IPS-18c (cell line): Measurements from ENCODE around the gene UBAP2.
"Not testable (repeated sequence)": the region's sequence is repeated elsewhere in the genome, so short reads cannot be mapped to it uniquely, and the experiment has no call there.

ENCODE experiments used
- H3K4me3 ChIP-seq: 2 replicates; pipeline ENCODE4 v1.7.0; 2013; ENCODE audit warnings: low read depth, mild to moderate bottlenecking, low read length, moderate library complexity; ENCODE audit not compliant: insufficient read depth
- H3K9me3 ChIP-seq: one replicate; pipeline ENCODE4 v1.6.1; 2013; ENCODE audit warnings: mild to moderate bottlenecking, low read length, moderate library complexity; ENCODE audit not compliant: control insufficient read depth, insufficient read depth

UBAP2 gene

GRCh38 chr9:34024476-34024875 lies 24.2 kb downstream of the UBAP2 start:
- not testable (repeated sequence) for H3K4me3 ChIP-seq, H3K9me3 ChIP-seq

- H3K4me3 ChIP-seq, result no peak overlapping the region
- no peaks in the 10 kb centered on the region for H3K9me3 ChIP-seq
Measured at GRCh38 chr9:34016149-34016548, 32.5 kb downstream of the UBAP2 start.

DNA sequence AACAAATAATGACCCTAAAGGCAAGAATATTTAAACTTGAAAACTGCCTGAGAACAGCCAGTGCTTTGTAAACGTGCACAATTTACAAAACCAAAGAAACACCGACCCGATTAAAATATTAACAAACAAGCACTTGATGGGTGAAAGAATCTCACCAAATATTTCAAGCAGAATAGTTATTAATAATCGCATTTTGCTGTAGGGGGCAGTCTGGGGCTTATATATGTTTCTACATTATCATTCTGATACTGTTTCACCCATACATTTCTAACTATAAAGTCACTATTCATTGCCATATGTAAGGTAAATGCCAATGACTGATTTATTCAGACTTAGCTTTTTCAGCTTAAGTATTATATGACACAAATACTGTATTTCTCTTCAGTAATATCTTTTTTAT lies 37.7 kb downstream of the UBAP2 start:
- no peak overlapping the region for H3K4me3 ChIP-seq
- H3K9me3 ChIP-seq, result no peaks in the 10 kb centered on the region

DNA sequence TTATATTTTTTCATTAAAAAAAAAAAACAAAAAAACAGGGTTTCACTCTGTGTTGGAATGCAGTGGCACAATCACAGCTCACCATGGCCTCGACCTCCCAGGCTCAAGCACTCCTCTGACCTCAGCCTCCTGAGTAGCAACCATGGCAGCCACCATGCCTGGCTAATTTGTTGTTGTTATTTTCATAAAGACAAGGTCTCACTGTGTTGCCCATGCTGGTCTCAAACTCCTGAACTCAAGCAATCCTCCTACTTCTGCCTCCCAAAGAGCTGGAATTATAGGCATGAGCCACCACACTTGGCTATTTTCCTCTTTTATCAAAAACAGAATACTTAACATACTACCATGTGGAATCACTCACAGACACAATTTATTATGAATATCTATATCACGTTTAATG lies 46.7 kb downstream of the UBAP2 start:
- no peak overlapping the region for H3K4me3 ChIP-seq
- no peaks in the 10 kb centered on the region for H3K9me3 ChIP-seq

- no peaks in the 10 kb centered on the region for H3K9me3 ChIP-seq
- no peak overlapping the region for H3K4me3 ChIP-seq
Measured at GRCh38 chr9:34001298-34001697, 47.4 kb downstream of the UBAP2 start.

DNA sequence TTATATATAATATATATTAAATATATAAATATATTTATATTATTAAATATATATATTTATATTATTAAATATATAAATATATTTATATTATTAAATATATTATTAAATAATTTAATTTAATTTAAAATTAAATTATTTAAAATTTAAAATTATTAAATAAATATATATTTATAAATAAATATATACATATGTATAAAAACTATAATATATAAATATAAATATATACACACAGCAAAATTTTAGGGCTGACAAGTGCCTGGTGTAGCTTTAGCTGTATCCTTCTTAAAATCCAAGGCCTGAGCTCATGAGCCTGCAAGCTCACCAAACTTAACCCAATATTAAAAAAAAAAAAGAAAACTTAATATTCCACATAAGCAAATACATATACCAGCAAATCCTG lies 53.2 kb downstream of the UBAP2 start:
- Histone ChIP-seq H3K9me3 (peaks cover 2% of the 10 kb centered on the region), H3K4me3 (no peak overlapping the region)

DNA sequence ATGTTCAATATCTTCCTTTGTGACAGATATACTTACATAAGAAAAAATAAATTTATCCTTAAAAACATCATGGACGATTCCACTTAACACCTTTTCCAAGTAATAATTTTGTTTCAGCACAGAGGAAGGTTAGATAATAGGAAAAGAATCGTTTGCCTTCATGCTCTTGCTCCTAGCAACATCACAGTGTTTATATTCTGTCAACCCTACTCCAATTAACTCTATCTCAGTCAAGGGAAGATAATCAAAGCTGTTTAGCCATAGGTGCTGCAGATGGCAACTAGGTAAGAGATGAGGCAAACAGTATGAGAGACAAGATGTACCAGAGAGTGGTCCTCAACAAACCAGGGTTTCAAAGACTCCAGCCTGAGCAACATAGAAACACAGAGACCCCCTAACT lies 55.6 kb downstream of the UBAP2 start:
- H3K4me3 ChIP-seq, result no peak overlapping the region

DNA sequence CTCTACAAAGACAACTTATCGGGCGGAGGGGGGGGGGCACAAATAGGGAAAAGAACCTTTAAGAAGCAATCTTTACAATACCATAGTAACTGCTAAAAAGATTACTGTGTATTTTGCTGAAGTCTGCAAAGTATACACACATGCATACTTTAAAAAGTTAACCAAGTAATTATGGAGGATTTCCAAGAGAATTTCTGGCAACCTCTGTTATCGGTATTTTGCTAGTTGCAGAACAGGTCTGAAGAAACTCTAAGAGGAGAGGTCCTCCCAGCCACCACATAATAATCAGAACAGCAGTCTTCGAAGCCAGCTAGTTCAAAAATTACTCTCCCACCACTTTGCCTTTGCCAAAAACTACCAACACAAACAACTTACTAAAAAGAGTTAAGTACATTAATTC lies 56.1 kb downstream of the UBAP2 start:
- H3K9me3 ChIP-seq, result peaks cover 2% of the 10 kb centered on the region
- H3K4me3 ChIP-seq, result no peak overlapping the region

More for the DNA sequence above, 55.6 kb downstream of the UBAP2 start:
- peaks cover 2% of the 10 kb centered on the region for H3K9me3 ChIP-seq

DNA sequence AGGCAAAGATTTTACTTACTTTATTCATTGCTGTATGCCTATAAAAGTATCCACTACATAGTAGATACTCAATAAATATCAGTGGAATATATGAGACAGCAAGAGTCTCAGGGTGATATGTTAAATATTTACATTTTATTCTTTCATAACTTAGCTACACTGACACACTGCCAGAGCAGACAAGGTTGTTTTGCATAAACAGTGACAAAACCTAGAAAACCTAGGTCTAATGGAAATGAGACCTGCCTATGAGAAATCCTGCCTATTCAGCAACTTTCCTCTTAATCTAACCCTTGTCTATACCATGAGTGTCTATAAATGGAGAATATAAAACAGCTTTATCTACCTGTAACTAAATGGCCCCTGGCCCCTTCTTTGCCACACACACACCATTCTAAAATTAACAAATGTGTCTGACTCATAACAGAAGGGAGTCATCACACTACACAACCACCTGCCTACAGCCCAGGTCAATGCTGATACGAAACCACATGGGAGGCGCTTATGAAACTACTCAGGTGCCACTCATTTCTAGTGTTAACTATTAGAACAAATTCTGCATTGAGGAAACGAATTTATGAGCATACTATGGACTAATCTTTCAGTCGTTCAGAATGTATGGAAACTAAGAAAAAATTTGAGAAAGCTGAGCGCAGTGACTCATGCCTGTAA lies 60.3 kb downstream of the UBAP2 start:
- peaks cover 2% of the 10 kb centered on the region for H3K9me3 ChIP-seq
- no peak overlapping the region for H3K4me3 ChIP-seq

DNA sequence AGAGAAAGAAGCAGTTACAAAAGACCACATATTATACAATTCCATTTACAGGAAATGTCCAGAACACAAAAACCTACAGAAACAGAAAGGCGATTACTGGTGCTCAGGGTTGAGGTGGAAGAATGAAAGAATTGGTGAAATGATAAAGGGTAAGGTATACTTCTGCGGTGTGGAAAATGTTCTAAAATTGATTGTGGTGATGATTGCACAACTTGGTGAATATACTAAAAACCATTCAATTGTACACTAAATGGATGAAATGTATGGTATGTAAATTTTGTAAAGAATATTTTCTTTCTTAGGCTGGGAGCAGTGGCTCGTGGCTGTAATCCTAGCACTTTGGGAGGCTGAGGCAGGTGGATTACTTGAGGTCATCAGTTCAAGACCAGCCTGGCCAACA lies 72.3 kb downstream of the UBAP2 start:
- Histone ChIP-seq H3K4me3 (no peak overlapping the region), H3K9me3 (no peaks in the 10 kb centered on the region)

- no peaks in the 10 kb centered on the region for H3K9me3 ChIP-seq
- H3K4me3 ChIP-seq, result no peak overlapping the region
Measured at GRCh38 chr9:33972698-33973097, 76.0 kb downstream of the UBAP2 start.

- no peaks in the 10 kb centered on the region for H3K9me3 ChIP-seq
- H3K4me3 ChIP-seq, result no peak overlapping the region
Measured at GRCh38 chr9:33964086-33964768, 84.5 kb downstream of the UBAP2 start.

DNA sequence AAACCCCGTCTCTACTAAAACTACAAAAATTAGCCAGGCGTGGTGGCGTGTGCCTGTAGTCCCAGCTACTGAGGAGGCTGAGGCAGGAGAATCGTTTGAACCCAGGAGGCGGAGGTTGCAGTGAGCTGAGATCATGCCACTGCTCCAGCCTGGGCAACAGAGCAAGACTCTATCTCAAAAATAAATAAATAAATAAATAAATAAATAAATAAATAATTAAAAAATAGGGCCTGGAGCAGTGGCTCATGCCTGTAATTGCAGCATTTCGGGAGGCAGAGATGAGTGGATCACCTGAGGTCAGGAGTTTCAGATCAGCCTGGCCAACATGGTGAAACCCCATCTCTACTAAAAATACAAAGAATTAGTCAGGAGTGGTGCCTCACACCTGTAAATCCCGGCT lies 86.2 kb downstream of the UBAP2 start:
- not testable (repeated sequence) for H3K9me3 ChIP-seq, H3K4me3 ChIP-seq

DNA sequence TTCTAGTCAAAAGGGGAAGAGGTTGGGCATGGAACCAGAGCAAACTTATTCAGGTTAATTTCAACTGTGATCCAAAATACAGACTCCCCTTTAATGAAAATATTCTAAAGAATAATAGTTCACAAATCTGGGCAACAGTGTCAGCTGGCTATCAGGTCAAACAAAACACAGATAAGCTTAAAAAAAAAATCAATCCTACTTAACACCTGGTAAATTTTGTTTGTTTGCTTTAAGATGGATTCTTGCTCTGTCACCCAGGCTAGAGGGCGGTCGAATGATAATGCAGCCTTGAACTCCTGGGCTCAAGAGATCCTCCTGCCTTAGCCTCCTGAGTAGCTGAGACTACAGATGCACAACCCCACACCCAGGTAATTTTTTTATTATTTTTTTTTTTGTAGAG lies 89.0 kb downstream of the UBAP2 start:
- Histone ChIP-seq H3K4me3 (no peak overlapping the region), H3K9me3 (no peaks in the 10 kb centered on the region)

DNA sequence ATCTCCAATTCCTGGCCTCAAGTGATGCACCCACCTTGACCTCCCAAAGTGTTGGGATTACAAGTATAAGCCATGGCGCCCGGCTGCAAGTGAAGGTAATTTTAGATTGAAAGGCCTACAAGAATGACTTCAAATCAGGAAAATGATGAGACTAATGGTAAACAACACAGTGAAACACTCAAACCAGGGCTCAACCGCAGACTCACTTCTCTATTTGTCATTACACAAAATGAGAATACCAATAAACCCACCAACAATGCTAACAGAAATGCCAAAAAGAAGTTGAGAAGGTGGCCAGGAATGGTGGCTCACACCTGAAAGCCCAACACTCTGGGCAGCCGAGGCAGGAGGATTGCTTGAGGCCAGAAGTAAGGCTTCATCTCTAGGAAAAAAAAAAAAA lies 92.1 kb downstream of the UBAP2 start:
- Histone ChIP-seq H3K4me3 (no peak overlapping the region), H3K9me3 (no peaks in the 10 kb centered on the region)

GRCh38 chr9:33952066-33952465 lies 96.6 kb downstream of the UBAP2 start:
- H3K4me3 ChIP-seq, result no peak overlapping the region
- no peaks in the 10 kb centered on the region for H3K9me3 ChIP-seq

DNA sequence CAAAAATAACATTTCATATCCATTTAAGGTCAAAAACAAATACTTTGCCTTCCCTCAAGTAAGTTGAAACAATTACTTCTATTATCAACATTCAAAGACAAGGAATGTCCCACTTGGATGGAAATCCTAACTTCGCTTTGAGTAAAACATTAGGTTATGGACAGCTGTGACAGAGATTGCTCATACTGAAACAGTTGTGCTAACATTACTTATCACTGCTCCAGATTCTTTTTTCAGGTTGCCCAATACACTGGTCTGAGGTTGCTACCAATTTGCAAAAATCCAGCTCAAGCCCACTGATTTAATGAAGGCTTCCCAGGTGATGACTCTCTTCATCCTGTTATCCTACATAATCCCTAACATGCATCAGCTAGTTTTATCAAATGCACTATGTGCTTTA lies 98.3 kb downstream of the UBAP2 start:
- H3K4me3 ChIP-seq, result no peak overlapping the region

GRCh38 chr9:33946779-33947535 lies 101.7 kb downstream of the UBAP2 start:
- no peak overlapping the region for H3K4me3 ChIP-seq
- no peaks in the 10 kb centered on the region for H3K9me3 ChIP-seq

More for the DNA sequence above, 98.3 kb downstream of the UBAP2 start:
- no peaks in the 10 kb centered on the region for H3K9me3 ChIP-seq
